Mesenchymal stem cell (in vitro differentiated cells and primary cell): ENCODE measurements around the gene BCDIN3D.

Experiments used
- DNase-seq: peaks from one replicate; pipeline ENCODE4 v3.0.0-alpha.2; 2013
- H2AFZ ChIP-seq: one replicate; pipeline ENCODE4 v1.6.1; 2013; ENCODE audit warnings: low read depth, mild to moderate bottlenecking, control low read depth, inconsistent platforms, low read length, moderate library complexity
- H2AK5ac ChIP-seq: 2 replicates; pipeline ENCODE4 v1.6.1; 2013; ENCODE audit warnings: low read length, moderate library complexity, mild to moderate bottlenecking, inconsistent platforms; ENCODE audit not compliant: severe bottlenecking
- H2BK120ac ChIP-seq: one replicate; pipeline ENCODE4 v1.6.1; 2013; ENCODE audit warnings: low read depth, mild to moderate bottlenecking, inconsistent platforms, low read length, moderate library complexity
- H2BK12ac ChIP-seq, 2 experiments: one replicate each; pipeline ENCODE4 v1.6.1; 2013; ENCODE audit warnings: inconsistent platforms in 2 of 2, low read length in 2 of 2, mild to moderate bottlenecking in 2 of 2, moderate library complexity in 2 of 2, control low read depth in 1 of 2
- H2BK15ac ChIP-seq: one replicate; pipeline ENCODE4 v1.6.1; 2013; ENCODE audit warnings: mild to moderate bottlenecking, low read depth, inconsistent platforms; ENCODE audit not compliant: poor library complexity, severe bottlenecking
- H2BK5ac ChIP-seq: 2 replicates; pipeline ENCODE4 v1.6.1; 2013; ENCODE audit warnings: low read depth, mild to moderate bottlenecking, low read length, control low read depth, inconsistent platforms; ENCODE audit not compliant: poor library complexity, severe bottlenecking
- H3K14ac ChIP-seq, 2 experiments: one replicate each; pipeline ENCODE4 v1.6.1; 2013; ENCODE audit warnings: inconsistent platforms in 2 of 2, low read length in 2 of 2, control low read depth in 1 of 2, mild to moderate bottlenecking in 1 of 2, moderate library complexity in 1 of 2
- H3K18ac ChIP-seq, 2 experiments: one replicate each; pipeline ENCODE4 v1.6.1; 2013; ENCODE audit warnings: inconsistent platforms in 2 of 2, low read length in 2 of 2, control low read depth in 1 of 2, low read depth in 1 of 2, mild to moderate bottlenecking in 1 of 2
- H3K23ac ChIP-seq, 2 experiments: one replicate each; pipeline ENCODE4 v1.6.1; 2013; ENCODE audit warnings: inconsistent platforms in 2 of 2, low read length in 2 of 2, mild to moderate bottlenecking in 2 of 2, moderate library complexity in 2 of 2, control low read depth in 1 of 2
- H3K27ac ChIP-seq: 2 replicates; pipeline ENCODE4 v1.5.1; 2013; ENCODE audit warnings: mild to moderate bottlenecking, moderate library complexity, low read length, control low read depth, inconsistent platforms; ENCODE audit not compliant: poor library complexity, severe bottlenecking
- H3K27me3 ChIP-seq, 2 experiments: 2 replicates each; pipeline versions ENCODE4 v1.6.1 to v1.7.0; 2013; ENCODE audit warnings: low read length in 2 of 2, mild to moderate bottlenecking in 2 of 2, moderate library complexity in 2 of 2, control low read depth in 1 of 2, inconsistent platforms in 1 of 2; ENCODE audit not compliant: control insufficient read depth in 1 of 2, insufficient read depth in 1 of 2
- H3K36me3 ChIP-seq, 2 experiments: 2 replicates each; pipeline versions ENCODE4 v1.6.1 to v1.7.0; 2013; ENCODE audit warnings: low read length in 2 of 2, control low read depth in 1 of 2, inconsistent platforms in 1 of 2, low read depth in 1 of 2, mild to moderate bottlenecking in 1 of 2; ENCODE audit not compliant: insufficient read depth in 2 of 2, control insufficient read depth in 1 of 2
- H3K4ac ChIP-seq, 2 experiments: one replicate each; pipeline ENCODE4 v1.6.1; 2013; ENCODE audit warnings: inconsistent platforms in 2 of 2, low read length in 2 of 2, mild to moderate bottlenecking in 2 of 2, moderate library complexity in 2 of 2, control low read depth in 1 of 2, low read depth in 1 of 2
- H3K4me1 ChIP-seq: 2 replicates; pipeline ENCODE4 v1.6.1; 2013; ENCODE audit warnings: low read depth, low read length, control low read depth; ENCODE audit not compliant: control insufficient read depth, insufficient read depth
- H3K4me2 ChIP-seq: 2 replicates; pipeline ENCODE4 v1.6.1; 2013; ENCODE audit warnings: low read length, mild to moderate bottlenecking, inconsistent platforms; ENCODE audit not compliant: poor library complexity, severe bottlenecking
- H3K4me3 ChIP-seq, 2 experiments: 2 replicates each; pipeline versions ENCODE4 v1.5.1 to v1.7.0; 2013; ENCODE audit warnings: low read length in 2 of 2, mild to moderate bottlenecking in 2 of 2, control low read depth in 1 of 2, low read depth in 1 of 2; ENCODE audit not compliant: insufficient read depth in 1 of 2
- H3K79me1 ChIP-seq: replicated peaks from 2 replicates; pipeline ENCODE4 v1.6.1; 2013; ENCODE audit warnings: mild to moderate bottlenecking, control low read depth, low read length, inconsistent platforms; ENCODE audit not compliant: poor library complexity, severe bottlenecking
- H3K9ac ChIP-seq: 2 replicates; pipeline ENCODE4 v1.7.0; 2013; ENCODE audit warnings: mild to moderate bottlenecking, low read length, moderate library complexity
- H3K9me3 ChIP-seq: 2 replicates; pipeline ENCODE4 v1.7.0; 2013; ENCODE audit warnings: mild to moderate bottlenecking, low read length; ENCODE audit not compliant: control insufficient read depth
- H4K8ac ChIP-seq: one replicate; pipeline ENCODE4 v1.6.1; 2013; ENCODE audit warnings: inconsistent platforms, mild to moderate bottlenecking, low read length, moderate library complexity
- H4K91ac ChIP-seq: one replicate; pipeline ENCODE4 v1.6.1; 2013; ENCODE audit warnings: mild to moderate bottlenecking, low read length, inconsistent platforms
- WGBS: methylation state at CpG from one replicate; pipeline ENCODE4 v1.1.7; 2013; ENCODE audit warnings: mixed read lengths; 5-methylcytosine and 5-hydroxymethylcytosine counted together

BCDIN3D gene

GRCh38 chr12:49796606-49797448 lies 46.1 kb downstream of the BCDIN3D start:
- no peak overlapping the region for H4K8ac ChIP-seq
- H3K18ac ChIP-seq, result no peak overlapping the region
- H3K27me3 ChIP-seq, result no peaks in the 10 kb centered on the region
- H3K4me3 ChIP-seq, result no peak overlapping the region
- H3K23ac ChIP-seq, result no peak overlapping the region
- H3K27ac ChIP-seq, result no peak overlapping the region
- peaks cover 93 to 95% of the 10 kb centered on the region in 2 experiments for H3K36me3 ChIP-seq
- peak overlapping the region; percentile 14 for H2BK15ac ChIP-seq
- no peak overlapping the region for H3K4me2 ChIP-seq
- no peak overlapping the region for H2AFZ ChIP-seq
- peaks cover 4% of the 10 kb centered on the region for H3K4me1 ChIP-seq
- no peak overlapping the region for H2BK120ac ChIP-seq
- no peak overlapping the region for H3K4ac ChIP-seq
- no peak overlapping the region for H2AK5ac ChIP-seq
- no peak overlapping the region for H2BK5ac ChIP-seq
- no peak for DNase-seq
- no peak overlapping the region for H2BK12ac ChIP-seq
- H3K79me1 ChIP-seq, result peaks cover 41% of the 10 kb centered on the region
- H3K9me3 ChIP-seq, result no peaks in the 10 kb centered on the region
- H4K91ac ChIP-seq, result no peak overlapping the region
- WGBS, result 97% methylated on average over 17 of the region's 17 CpGs
- H3K14ac ChIP-seq, result no peak overlapping the region
- H3K9ac ChIP-seq, result no peak overlapping the region

DNA sequence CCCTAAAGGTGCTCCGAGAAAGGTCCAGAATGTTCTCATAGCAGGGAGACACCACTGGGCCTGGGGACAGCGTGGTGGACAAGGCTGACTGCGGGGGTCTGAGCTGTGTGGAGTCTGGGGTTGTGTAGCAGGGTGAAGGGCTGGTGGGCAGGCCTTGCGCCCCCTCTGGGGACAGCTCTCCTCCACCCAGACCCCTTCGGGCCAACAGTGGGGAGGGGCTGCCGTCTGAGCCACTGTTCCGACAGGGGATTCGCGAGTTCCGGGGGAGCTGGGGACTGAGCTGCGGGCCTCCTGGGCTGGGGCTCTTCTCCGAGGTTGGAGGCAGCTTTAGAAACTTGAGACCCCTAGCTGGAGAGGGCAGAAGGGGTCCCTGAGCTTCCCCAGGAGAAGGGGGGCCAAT lies 46.8 kb downstream of the BCDIN3D start:
- no peak overlapping the region for H2AFZ ChIP-seq
- no peaks in the 10 kb centered on the region for H3K27me3 ChIP-seq
- 95% methylated on average over 12 of the region's 12 CpGs for WGBS
- no peak overlapping the region for H4K91ac ChIP-seq
- H3K18ac ChIP-seq, result no peak overlapping the region
- peaks cover 4% of the 10 kb centered on the region for H3K4me1 ChIP-seq
- H2BK15ac ChIP-seq, result no peak overlapping the region
- no peak overlapping the region for H2AK5ac ChIP-seq
- no peak overlapping the region for H4K8ac ChIP-seq
- H3K4me3 ChIP-seq, result no peak overlapping the region
- H2BK5ac ChIP-seq, result no peak overlapping the region
- peaks cover 92 to 95% of the 10 kb centered on the region in 2 experiments for H3K36me3 ChIP-seq
- DNase-seq, result no peak
- no peak overlapping the region for H3K9ac ChIP-seq
- H3K27ac ChIP-seq, result no peak overlapping the region
- no peak overlapping the region for H3K14ac ChIP-seq
- no peak overlapping the region for H3K4ac ChIP-seq
- H2BK12ac ChIP-seq, result no peak overlapping the region
- no peaks in the 10 kb centered on the region for H3K9me3 ChIP-seq
- H3K79me1 ChIP-seq, result peaks cover 42% of the 10 kb centered on the region
- no peak overlapping the region for H3K23ac ChIP-seq
- H3K4me2 ChIP-seq, result no peak overlapping the region
- H2BK120ac ChIP-seq, result no peak overlapping the region

GRCh38 chr12:49795654-49796105 lies 47.2 kb downstream of the BCDIN3D start:
- peaks cover 1% of the 10 kb centered on the region for H3K4me1 ChIP-seq
- no peak for DNase-seq
- peaks cover 93 to 95% of the 10 kb centered on the region in 2 experiments for H3K36me3 ChIP-seq
- H3K4ac ChIP-seq, result no peak overlapping the region
- no peak overlapping the region for H3K9ac ChIP-seq
- H3K4me3 ChIP-seq, result no peak overlapping the region
- no peak overlapping the region for H4K8ac ChIP-seq
- no peak overlapping the region for H2BK15ac ChIP-seq
- no peaks in the 10 kb centered on the region for H3K9me3 ChIP-seq
- no peak overlapping the region for H2BK12ac ChIP-seq
- no peak overlapping the region for H3K18ac ChIP-seq
- no peak overlapping the region for H2AFZ ChIP-seq
- H4K91ac ChIP-seq, result no peak overlapping the region
- H2BK120ac ChIP-seq, result no peak overlapping the region
- no peak overlapping the region for H2AK5ac ChIP-seq
- H3K14ac ChIP-seq, result no peak overlapping the region
- no peak overlapping the region for H3K27ac ChIP-seq
- WGBS, result 97% methylated on average over 12 of the region's 12 CpGs
- no peak overlapping the region for H2BK5ac ChIP-seq
- H3K23ac ChIP-seq, result no peak overlapping the region
- H3K4me2 ChIP-seq, result no peak overlapping the region
- H3K79me1 ChIP-seq, result peaks cover 37% of the 10 kb centered on the region
- no peaks in the 10 kb centered on the region for H3K27me3 ChIP-seq

DNA sequence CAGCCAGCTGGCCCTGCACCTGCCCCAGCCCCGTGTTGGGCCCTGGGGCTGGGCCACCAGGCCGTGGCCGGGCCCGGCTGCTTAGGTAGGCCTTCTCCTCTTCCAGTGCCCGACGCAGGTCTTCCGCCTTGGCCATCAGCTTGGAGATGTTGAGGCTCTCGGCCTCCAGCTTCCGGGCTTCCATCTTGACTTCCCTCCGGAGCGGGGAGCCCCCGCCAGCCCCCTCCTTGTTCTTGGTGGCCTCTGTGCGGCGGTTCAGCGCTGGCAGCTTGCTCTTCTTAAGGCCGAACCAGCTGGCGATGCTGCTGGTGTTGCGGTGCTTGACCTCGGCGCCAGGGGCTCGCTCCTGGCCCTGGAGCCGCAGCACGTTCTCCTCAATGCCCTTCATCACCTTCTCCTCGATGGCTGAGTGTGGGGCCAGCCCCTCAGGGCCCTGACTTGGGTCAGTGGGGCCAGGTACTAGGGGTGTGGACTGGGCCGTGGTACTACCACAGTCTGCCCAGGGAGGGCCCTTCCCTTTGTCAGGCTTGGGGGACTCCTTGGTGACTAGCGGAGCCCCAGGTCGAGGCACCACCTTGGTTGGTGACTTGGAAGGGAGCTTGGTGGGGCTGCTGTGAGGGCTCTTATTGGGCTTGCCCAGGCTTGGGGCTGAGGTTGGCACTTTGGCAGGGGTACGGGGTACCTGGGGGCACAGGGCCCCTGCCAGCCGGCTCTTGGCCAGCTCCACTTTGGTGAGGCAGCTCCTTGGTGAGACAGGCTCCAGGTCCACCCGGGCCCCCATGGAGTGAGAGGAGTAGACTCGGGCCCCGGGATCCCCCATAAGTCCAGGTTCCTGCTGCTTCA lies 47.9 kb downstream of the BCDIN3D start:
- peaks cover 1% of the 10 kb centered on the region for H3K4me1 ChIP-seq
- H2BK15ac ChIP-seq, result peak overlapping the region; percentile 3
- H3K27ac ChIP-seq, result no peak overlapping the region
- no peak overlapping the region for H2AK5ac ChIP-seq
- H3K18ac ChIP-seq, result no peak overlapping the region
- no peaks in the 10 kb centered on the region for H3K9me3 ChIP-seq
- no peak for DNase-seq
- no peak overlapping the region for H3K4ac ChIP-seq
- no peak overlapping the region for H2BK120ac ChIP-seq
- peak overlapping the region; percentile 29 for H4K8ac ChIP-seq
- no peak overlapping the region for H2BK5ac ChIP-seq
- H3K14ac ChIP-seq, result no peak overlapping the region
- H4K91ac ChIP-seq, result no peak overlapping the region
- H2BK12ac ChIP-seq, result no peak overlapping the region
- no peak overlapping the region for H3K23ac ChIP-seq
- no peak overlapping the region for H3K4me2 ChIP-seq
- no peak overlapping the region for H3K9ac ChIP-seq
- H3K4me3 ChIP-seq, result no peak overlapping the region
- no peaks in the 10 kb centered on the region for H3K27me3 ChIP-seq
- 96% methylated on average over 32 of the region's 32 CpGs for WGBS
- H3K36me3 ChIP-seq, result peaks cover 93 to 94% of the 10 kb centered on the region in 2 experiments
- H3K79me1 ChIP-seq, result peaks cover 34% of the 10 kb centered on the region
- no peak overlapping the region for H2AFZ ChIP-seq
